Ectodermal cell (in vitro differentiated cells): ENCODE measurements around the gene PDZD7.
A peak's percentile ranks its signal among the peaks of the same experiment; 100 is the strongest.

ENCODE experiments used
- H3K27ac ChIP-seq: 2 replicates; pipeline ENCODE4 v1.7.0; 2013; ENCODE audit warnings: mild to moderate bottlenecking, low read depth, low read length; ENCODE audit not compliant: insufficient read depth, poor library complexity, severe bottlenecking
- H3K27me3 ChIP-seq: 2 replicates; pipeline ENCODE4 v1.7.0; 2013; ENCODE audit warnings: mild to moderate bottlenecking, low read length; ENCODE audit not compliant: insufficient read depth, control insufficient read depth, poor library complexity, severe bottlenecking
- H3K36me3 ChIP-seq: one replicate; pipeline ENCODE4 v1.7.0; 2013; ENCODE audit warnings: low read length; ENCODE audit not compliant: control insufficient read depth, insufficient read depth
- H3K4me1 ChIP-seq: one replicate; pipeline ENCODE4 v1.7.0; 2013; ENCODE audit warnings: low read length; ENCODE audit not compliant: control insufficient read depth, insufficient read depth
- H3K4me3 ChIP-seq: 2 replicates; pipeline ENCODE4 v1.7.0; 2013; ENCODE audit warnings: low read depth, low read length, control low read depth; ENCODE audit not compliant: insufficient read depth
- H3K9me3 ChIP-seq: 2 replicates; pipeline ENCODE4 v1.7.0; 2013; ENCODE audit warnings: mild to moderate bottlenecking, low read length, moderate library complexity; ENCODE audit not compliant: control insufficient read depth
- WGBS, 2 experiments: methylation state at CpG; one replicate each; pipeline ENCODE4 v1.1.7; 2013; ENCODE audit warnings: missing lambda C conversion rate in 2 of 2; 5-methylcytosine and 5-hydroxymethylcytosine counted together

The PDZD7 gene

GRCh38 chr10:101061624-101062231 is 30.8 kb upstream of the PDZD7 start, which contains the start of gene KAZALD1:
Gene KAZALD1 (plus strand): TSS chr10:101061989. CDS start chr10:101062593, 604 bp downstream.
- whole genome bisulfite sequencing, 2 experiments: 2% methylated on average over 31 of the region's 31 CpGs
- H3K36me3 ChIP-seq: no peaks in the 10 kb centered on the region
- H3K27ac ChIP-seq: peak within 1 kb of the TSS; percentile 84
- peaks cover 57% of the 10 kb centered on the region for H3K27me3 ChIP-seq
- H3K4me1 ChIP-seq: peaks cover 36% of the 10 kb centered on the region
- no peaks in the 10 kb centered on the region for H3K9me3 ChIP-seq
- peak within 1 kb of the TSS; percentile 90 for H3K4me3 ChIP-seq

- Histone ChIP-seq H3K27ac (peak overlapping the region; percentile 84), H3K4me3 (peak overlapping the region; percentile 90), H3K9me3 (no peaks in the 10 kb centered on the region), H3K4me1 (peaks cover 30% of the 10 kb centered on the region), H3K36me3 (no peaks in the 10 kb centered on the region), H3K27me3 (peaks cover 51% of the 10 kb centered on the region)
- 0 to 1% methylated on average over 67 of the region's 67 CpGs for WGBS, 2 experiments
These were observed 30.2 kb upstream of the PDZD7 start for GRCh38 chr10:101060951-101061623.

- Histone ChIP-seq H3K9me3 (no peaks in the 10 kb centered on the region), H3K4me3 (peak overlapping the region; percentile 90), H3K27ac (peak overlapping the region; percentile 47), H3K36me3 (no peaks in the 10 kb centered on the region), H3K4me1 (peaks cover 27% of the 10 kb centered on the region), H3K27me3 (peaks cover 43% of the 10 kb centered on the region)
- WGBS, 2 experiments: 0% methylated on average over 37 of the region's 37 CpGs
These were observed 29.4 kb upstream of the PDZD7 start for GRCh38 chr10:101060036-101060950.

- Histone ChIP-seq H3K36me3 (no peaks in the 10 kb centered on the region), H3K27me3 (peaks cover 10% of the 10 kb centered on the region), H3K4me3 (no peak overlapping the region), H3K9me3 (no peaks in the 10 kb centered on the region), H3K27ac (no peak overlapping the region), H3K4me1 (peaks cover 7% of the 10 kb centered on the region)
- WGBS, 2 experiments: 94 to 96% methylated on average over 3 to 4 of the region's 4 CpGs
These were observed 25.6 kb upstream of the PDZD7 start for GRCh38 chr10:101056365-101057151.

- no peak overlapping the region for H3K4me3 ChIP-seq
- peaks cover 16% of the 10 kb centered on the region for H3K27me3 ChIP-seq
- no peaks in the 10 kb centered on the region for H3K36me3 ChIP-seq
- H3K9me3 ChIP-seq: no peaks in the 10 kb centered on the region
- H3K4me1 ChIP-seq: peaks cover 7% of the 10 kb centered on the region
- H3K27ac ChIP-seq: no peak overlapping the region
- WGBS, 2 experiments: 94 to 95% methylated on average over 3 to 4 of the region's 4 CpGs
These were observed 24.5 kb upstream of the PDZD7 start for GRCh38 chr10:101055411-101055810.

- Histone ChIP-seq H3K27ac (no peak overlapping the region), H3K27me3 (peaks cover 22% of the 10 kb centered on the region), H3K4me1 (peaks cover 9% of the 10 kb centered on the region), H3K4me3 (no peak overlapping the region), H3K9me3 (no peaks in the 10 kb centered on the region), H3K36me3 (no peaks in the 10 kb centered on the region)
- WGBS, 2 experiments: 93 to 94% methylated on average over 5 of the region's 5 CpGs
These were observed 23.9 kb upstream of the PDZD7 start for GRCh38 chr10:101054876-101055275.

- Histone ChIP-seq H3K9me3 (no peaks in the 10 kb centered on the region), H3K27me3 (peaks cover 27% of the 10 kb centered on the region), H3K4me3 (no peak overlapping the region), H3K4me1 (peaks cover 5% of the 10 kb centered on the region), H3K27ac (no peak overlapping the region), H3K36me3 (no peaks in the 10 kb centered on the region)
- WGBS, 2 experiments: 97 to 100% methylated on average over 1 of the region's 1 CpG
These were observed 23.4 kb upstream of the PDZD7 start for GRCh38 chr10:101054351-101054750.

- no peak overlapping the region for H3K4me3 ChIP-seq
- no peak overlapping the region for H3K27ac ChIP-seq
- no peaks in the 10 kb centered on the region for H3K36me3 ChIP-seq
- H3K9me3 ChIP-seq: no peaks in the 10 kb centered on the region
- H3K4me1 ChIP-seq: peaks cover 4% of the 10 kb centered on the region
- H3K27me3 ChIP-seq: peaks cover 35% of the 10 kb centered on the region
These were observed 22.6 kb upstream of the PDZD7 start for GRCh38 chr10:101053516-101053915.

- H3K9me3 ChIP-seq: no peaks in the 10 kb centered on the region
- H3K36me3 ChIP-seq: no peaks in the 10 kb centered on the region
- H3K4me3 ChIP-seq: no peak overlapping the region
- WGBS, 2 experiments: 89 to 90% methylated on average over 3 of the region's 3 CpGs
- peaks cover 48% of the 10 kb centered on the region for H3K27me3 ChIP-seq
- H3K4me1 ChIP-seq: peaks cover 7% of the 10 kb centered on the region
- H3K27ac ChIP-seq: no peak overlapping the region
These were observed 21.4 kb upstream of the PDZD7 start for GRCh38 chr10:101052285-101052684.
